ENCODE data around the gene CADM1.

The CADM1 gene

GRCh38 chr11:115348416-115348815 lies 155.8 kb downstream of the CADM1 start:
- no peak for DNase-seq

- DNase-seq, result no peak
These were observed 157.1 kb downstream of the CADM1 start for GRCh38 chr11:115347106-115347505.

DNA sequence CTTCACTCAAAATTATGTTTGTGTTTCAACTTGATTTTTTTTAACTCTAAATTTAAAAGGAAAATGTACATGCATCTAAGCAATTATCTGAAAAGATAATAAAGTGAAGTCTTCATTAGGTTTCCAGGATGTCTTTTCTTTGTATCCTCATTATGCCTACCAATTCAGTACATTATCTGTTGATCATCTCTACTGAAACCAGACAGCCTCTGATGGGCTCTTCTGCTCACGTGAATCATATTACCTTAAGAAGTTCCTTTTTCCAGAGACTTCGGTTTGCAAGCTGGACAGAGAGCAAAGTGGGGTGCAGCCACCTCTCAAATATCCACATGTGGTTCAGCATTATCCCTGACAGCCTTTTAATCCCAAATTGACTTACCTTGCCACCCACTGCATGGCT lies 158.4 kb downstream of the CADM1 start:
- no peak for DNase-seq

- no peak for DNase-seq
These were observed 158.9 kb downstream of the CADM1 start for GRCh38 chr11:115345361-115345760.

DNA sequence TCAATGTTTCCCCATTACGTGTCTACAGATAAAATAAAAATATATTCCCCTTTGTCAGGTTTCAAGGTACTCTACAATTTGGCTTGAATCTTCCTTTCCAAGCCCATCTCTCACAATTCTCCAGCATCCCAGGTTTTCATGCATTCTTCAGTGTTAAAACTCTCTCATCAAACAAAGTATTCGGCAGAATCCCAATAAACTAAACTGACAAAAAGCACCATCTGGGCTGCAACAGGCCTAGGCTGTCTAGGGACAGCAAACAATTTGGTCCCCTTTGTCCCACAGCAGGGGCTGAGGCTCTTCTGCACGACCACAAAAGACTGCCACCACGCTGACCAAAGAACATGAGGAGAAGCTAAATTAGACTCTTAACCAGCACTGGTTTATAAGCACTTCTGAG lies 159.4 kb downstream of the CADM1 start:
- no peak for DNase-seq

- no peak for DNase-seq
These were observed 162.1 kb downstream of the CADM1 start for GRCh38 chr11:115342142-115342541.

DNA sequence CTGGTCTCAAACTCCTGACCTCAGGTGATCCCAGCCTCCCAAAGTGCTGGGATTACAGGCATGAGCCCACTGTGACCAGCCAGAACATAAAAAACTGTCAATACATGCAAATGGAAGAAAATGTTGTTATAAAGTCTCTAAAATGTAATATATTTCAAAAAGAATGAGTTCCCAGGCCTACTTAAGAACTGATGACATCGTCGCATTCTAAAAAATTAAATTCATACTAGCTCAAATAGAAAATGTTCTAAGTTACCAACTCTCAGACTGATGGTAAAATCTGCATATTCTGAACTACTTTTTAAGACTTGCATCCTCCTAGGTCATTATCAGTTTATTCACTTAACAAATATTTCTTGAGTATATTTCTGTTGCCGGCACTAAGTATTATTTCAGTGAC lies 163.3 kb downstream of the CADM1 start:
- DNase-seq, result no peak

- no peak for DNase-seq
These were observed 165.7 kb downstream of the CADM1 start for GRCh38 chr11:115338476-115338875.

DNA sequence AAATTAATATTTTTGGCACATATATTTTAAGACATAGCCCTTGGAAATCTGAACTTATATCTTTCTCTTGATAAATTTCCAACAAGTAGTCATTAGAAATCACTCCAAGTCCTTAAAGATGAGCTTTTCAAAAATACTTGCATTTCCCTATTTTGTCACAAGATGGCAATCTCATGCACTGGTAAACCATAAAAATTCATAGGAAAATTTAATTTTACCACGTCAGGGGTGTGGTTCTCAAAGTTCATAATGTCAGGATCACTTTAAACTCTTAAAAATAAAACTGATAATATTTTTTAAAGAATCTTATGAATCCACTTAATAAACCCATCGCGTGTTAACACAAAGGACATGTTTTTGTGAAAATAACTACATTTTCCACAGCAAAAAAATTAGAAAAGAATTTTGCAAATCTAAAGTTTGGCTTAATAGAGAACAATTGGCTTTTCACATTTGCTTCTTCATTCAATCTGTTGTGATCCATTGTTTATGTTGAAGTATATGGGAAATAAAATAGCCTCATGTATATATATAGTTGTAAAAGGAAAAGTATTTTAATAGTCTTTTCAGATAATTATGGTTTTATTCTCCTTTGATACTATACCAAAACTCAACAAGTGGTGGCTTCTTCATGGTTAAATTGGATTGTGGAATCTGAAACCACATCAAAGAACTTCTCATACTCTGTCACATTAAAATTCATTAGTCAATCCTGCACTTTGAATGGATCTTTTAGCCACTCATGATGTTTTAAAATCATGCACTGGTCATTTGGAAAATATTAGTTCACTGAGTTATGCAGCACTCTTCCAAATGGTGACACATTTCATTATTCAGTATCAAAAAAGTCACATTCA lies 169.1 kb downstream of the CADM1 start:
- DNase-seq, result no peak

DNA sequence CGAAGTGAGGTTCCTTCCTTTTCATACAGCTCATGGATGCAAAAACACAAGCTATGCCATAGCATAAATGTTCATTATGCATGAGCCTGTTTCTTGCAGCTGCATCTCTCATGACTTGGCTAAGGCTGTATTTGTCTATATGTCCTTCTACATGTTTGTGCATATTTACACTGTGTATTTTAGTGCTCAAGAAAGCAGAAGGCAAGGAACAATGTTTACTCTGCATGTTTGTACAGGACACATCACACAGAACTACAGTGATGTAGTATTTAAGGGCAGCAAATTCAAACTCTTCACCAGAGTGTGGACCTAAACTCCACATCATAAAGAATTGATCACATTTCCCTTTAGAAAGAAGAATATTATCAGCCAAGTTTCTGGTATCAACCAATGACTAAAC lies 170.3 kb downstream of the CADM1 start:
- no peak for DNase-seq

- DNase-seq, result no peak
These were observed 171.1 kb downstream of the CADM1 start for GRCh38 chr11:115333121-115333520.

DNA sequence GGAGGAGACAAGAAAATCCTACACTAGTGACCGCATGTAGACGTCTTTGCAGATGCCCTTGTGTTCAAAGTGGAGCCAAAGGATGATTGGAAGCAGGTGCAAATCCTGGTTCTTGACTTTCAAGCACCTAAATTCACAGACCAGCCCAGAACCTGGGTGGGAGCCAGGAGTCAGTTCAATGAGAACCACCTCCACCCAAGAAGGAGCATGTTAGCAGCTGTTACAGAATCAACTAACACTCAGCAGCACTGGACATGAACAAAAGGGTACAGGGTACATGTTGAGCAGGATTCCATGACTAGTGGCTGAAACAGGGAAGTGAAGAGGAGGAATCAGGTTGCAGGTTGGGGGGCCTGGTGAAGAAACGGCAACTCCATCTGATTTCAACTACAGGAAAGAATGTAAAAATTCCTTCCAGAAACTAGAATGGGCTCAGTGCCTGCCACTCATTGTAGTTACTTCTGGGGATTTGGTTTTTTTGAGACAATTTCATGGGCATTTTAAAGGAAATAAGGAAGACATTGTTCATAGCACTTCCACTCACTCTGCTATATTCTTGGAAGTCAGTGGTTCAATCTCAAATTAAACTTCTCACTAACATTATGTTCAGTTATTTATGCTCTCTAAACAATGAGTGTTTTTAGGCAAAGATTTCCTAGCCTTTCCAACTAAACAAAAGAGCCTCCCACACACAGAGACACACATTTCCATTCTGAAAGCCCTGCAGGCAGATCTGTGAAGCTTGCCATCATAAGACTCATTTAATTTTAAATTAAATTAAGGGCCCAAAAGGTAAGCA lies 173.3 kb downstream of the CADM1 start:
- no peak for DNase-seq

- DNase-seq, result no peak
These were observed 177.7 kb downstream of the CADM1 start for GRCh38 chr11:115326526-115326925.

DNA sequence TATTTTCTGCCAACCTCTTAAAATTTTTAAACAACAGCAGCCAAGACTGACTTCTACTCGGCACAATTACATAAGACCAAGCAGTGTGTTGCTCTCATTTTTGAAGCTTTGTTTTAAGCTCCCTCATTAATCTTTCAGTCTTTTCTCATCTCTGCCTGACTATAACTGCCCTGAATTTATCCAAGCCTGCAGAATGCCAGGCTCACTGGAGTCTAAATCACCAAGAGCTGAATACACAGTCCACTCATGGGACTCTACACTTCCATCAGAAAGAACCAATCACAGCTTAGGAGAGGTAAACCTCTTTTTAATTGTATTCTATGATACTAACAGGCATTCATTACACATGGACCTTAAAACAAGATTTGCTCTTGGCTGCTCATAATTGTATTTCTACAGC lies 178.7 kb downstream of the CADM1 start:
- DNase-seq, result peak in 1 of 14 donors; percentile 21

DNA sequence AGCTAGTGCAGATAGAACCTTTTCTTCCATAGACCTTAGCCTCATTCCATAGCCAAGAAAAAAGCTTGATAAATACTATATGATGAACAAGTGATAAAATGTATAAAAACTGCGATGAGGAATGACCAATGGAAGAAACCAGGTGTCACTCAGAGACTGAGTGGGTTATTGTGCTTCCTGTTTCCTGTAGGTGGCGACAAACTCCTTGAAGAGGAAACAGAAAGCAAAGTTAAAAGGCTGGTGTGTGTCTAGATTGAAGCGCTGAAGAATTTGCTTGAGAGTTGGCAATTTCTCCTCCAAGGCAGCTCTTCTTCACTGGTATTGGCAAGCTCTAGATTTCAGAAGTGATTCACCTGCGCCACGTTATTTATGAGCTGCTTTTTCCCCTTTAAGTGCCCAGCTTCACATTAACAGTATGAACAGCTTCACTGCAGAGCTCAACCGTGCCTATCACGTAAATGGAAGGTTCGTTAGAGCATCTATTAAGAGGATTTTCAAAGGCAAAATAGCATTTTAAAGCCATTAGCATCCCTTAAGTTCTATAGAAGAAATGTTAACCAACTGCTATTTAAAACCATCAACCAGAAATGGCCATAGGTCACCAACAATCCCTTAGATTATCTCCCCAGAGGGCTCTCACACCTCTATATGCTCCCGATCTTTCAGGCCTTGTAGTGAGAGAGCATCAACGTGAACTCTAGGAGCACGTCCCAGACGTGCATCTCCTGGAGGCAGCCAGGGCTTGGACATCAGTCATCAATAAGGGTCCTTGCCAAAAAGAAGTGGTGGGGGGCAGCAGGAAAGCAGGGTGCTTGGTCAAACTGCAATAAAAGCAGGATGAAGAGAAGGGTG lies 179.4 kb downstream of the CADM1 start:
- DNase-seq, result peak in 7 of 14 donors; percentile 1 to 34 (median 13)

GRCh38 chr11:115322553-115323203 lies 181.5 kb downstream of the CADM1 start:
- no peak for DNase-seq

DNA sequence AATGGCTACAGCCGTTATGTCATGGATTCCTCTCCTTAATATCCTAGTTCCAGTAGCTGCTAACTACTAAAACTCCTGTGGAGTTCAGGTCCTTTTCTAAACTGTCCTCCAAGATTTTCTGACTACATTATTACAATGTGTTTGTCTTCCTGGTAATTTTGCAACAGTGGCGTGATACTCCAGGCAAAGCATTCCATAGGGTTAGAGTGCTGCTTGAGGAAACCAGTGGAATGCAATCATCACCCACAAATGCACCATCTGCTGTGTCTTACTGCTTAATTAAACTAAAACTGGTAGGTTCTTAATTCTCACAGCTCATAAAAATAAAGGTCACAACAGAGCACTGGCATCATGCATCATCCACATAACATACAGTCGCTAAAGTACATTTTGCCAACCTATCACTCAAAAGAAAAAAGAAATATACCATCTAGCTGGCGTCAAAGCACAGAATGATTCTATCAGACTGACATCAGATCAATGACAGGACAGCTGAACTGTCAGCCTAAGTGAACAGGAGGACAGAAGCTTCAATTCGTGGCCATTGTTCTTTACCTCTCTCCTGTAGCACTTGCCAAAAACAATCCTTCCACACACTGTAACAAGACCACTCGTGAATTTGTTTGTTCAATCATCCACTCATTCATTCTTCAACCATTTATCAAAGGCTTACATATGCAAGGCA lies 182.5 kb downstream of the CADM1 start:
- DNase-seq, result peak in 1 of 14 donors; percentile 16

GRCh38 chr11:115317277-115318185 lies 186.7 kb downstream of the CADM1 start:
- no peak for DNase-seq

DNA sequence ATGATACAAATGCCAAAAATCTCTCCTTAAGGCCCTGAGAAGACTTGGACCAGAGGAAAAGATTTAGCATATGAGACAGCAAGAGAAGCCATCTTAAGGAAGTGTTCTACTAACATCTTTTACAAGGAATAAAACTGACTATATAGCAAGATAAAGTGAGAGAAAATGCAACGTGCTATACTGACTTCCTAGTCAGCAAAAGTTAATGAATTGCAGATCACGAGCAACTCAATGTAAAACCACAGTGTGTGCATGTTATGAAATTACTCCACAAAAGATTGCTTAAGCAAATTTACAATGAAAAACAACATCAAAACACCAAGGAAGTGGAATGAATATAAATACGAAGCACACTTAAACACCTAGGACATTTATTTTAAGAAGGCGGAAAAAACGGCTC lies 187.5 kb downstream of the CADM1 start:
- no peak for DNase-seq

DNA sequence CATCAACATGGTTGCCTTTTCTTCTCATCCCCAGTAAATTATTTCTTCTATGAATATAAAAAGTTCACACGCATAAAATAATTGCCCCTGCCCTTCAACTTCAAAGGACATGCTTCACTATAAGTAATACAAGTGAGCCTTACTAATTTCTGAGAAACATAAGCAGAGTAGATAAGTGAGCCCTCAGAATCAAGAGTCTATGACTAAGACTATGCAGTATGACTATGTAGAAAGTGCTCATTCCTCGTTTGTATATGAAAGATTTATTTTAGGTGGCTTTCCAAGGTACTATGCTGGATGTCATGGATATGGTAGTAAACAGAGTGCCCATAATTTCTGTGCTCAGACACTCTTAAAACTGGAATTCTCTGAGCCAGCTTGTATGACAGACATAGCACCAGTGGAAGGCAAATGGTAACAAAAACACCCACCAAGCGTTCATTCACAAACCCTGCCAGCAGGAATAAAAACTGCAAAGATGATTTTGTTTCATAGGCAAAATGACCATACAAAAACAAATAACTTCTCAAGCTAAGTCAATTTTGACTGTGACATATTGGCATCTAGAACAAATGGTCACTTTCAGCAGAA lies 189.8 kb downstream of the CADM1 start:
- DNase-seq, result no peak
